ENCODE results near the gene TP63. TPM values are rescaled to one million over a fixed set of nuclear protein-coding genes. Genes with fewer than 3 reads are reported as not detected.

Gene TP63
- total RNA-seq, 1 donor from 2014 or later = under 0.01 TPM

DNA sequence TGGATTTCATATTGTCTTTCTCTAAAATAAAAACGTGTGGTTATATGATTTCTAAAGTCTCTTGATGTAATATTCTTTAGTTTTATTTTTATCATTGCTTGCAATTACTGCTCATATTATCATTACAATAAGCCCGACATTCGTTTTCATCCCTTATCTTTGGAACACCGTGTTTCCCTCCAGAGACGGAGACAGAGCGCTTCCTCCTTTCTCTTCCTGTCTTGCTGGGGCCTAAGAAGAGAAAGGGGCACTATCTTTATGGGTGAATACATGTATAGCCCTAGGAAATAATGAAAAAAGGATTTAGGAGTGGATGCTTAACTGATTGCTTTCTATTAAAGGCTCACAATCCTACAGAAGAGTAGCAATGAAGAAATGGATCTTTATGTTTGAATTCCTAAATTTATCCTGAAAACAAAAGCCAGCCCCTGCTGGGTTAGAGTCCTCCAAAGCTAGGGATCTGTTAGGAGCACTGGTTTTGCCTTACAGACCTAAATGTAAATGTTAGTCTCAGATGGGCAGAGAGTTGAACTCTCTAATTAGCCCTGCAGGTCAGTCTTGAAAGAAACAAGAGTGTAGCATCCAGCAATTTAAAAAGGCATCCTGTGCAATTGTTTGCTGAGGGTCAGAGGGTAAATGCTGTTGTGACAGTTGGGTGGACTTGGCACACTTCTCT lies 145.1 kb downstream of the TP63 start:
- DNase-seq (ENCODE audit: low read depth in 2 of 2) = peak in 1 of 2 donors; percentile 36

- no peak for DNase-seq (ENCODE audit: low read depth in 2 of 2)
These were observed 147.3 kb downstream of the TP63 start for GRCh38 chr3:189778340-189778950.

- DNase-seq (ENCODE audit: low read depth in 2 of 2) = no peak
These were observed 148.0 kb downstream of the TP63 start for GRCh38 chr3:189779166-189779565.

- DNase-seq (ENCODE audit: low read depth in 2 of 2) = no peak
These were observed 149.5 kb downstream of the TP63 start for GRCh38 chr3:189780546-189781270.

DNA sequence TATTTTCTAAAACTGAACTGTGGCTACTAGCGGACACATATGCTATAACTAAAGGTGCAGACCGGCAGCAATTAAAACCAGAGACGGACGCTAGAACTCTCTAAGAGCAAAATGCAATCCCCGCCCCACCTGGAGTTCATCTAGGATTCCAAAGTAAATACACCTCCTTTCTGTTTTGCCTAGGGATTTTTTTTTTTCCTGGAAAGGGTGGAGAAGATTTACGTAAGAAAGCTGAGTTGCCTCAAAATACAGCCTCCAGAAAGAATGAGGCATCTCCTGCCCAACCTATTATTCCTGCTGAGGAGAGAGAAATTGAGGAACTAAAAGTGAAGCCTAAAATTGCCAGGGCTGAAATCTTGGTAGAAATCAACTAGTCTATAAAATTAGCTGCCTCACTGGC lies 150.2 kb downstream of the TP63 start:
- no peak for DNase-seq (ENCODE audit: low read depth in 2 of 2)

DNA sequence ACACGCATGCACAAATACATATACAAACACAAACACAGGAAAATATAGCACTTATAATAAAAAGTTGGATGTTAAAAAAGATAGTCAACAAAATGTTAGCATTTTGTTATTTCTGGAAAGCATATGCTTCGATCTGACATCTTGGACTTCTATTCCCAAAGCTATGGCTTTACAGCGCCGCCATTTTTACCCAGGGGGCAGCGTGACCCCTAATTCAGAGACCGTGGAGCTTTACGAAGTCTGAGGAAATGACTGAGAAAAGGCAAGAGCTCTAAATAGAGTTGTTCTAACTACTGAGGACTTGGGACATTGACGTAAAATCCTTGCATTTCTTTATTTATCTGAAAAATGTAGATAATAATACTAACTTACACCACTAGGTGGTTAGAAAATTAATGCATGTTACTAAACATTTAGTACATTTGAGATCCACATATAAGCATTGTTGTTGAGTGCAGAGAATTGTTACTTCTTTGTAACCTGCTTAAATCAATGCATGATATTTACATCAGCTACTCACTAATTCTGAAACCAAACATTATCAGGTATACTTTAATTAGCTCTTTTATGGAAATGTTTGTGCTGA lies 155.4 kb downstream of the TP63 start:
- no peak for DNase-seq (ENCODE audit: low read depth in 2 of 2)

GRCh38 chr3:189787191-189787590 lies 156.0 kb downstream of the TP63 start:
- DNase-seq (ENCODE audit: low read depth in 2 of 2) = no peak

GRCh38 chr3:189787632-189788031 lies 156.4 kb downstream of the TP63 start:
- peak in 1 of 2 donors; percentile 64 for DNase-seq (ENCODE audit: low read depth in 2 of 2)

DNA sequence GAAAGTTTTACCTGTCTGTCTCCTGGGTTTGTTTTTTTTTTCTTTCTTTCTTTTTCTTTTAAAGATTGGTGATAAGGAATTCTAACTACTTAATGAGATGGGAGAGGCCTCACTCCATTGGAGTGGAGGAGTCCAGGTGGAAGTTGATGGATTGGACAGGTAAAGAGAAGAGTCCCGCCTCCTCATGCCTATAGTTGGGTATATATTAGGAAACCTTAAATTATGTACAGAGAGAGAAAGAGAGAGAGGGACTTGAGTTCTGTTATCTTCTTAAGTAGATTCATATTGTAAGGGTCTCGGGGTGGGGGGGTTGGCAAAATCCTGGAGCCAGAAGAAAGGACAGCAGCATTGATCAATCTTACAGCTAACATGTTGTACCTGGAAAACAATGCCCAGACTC lies 158.2 kb downstream of the TP63 start:
- no peak for DNase-seq (ENCODE audit: low read depth in 2 of 2)

- peak in 1 of 2 donors; percentile 59 for DNase-seq (ENCODE audit: low read depth in 2 of 2)
These were observed 159.5 kb downstream of the TP63 start for GRCh38 chr3:189790658-189791057.

GRCh38 chr3:189792046-189792929 lies 161.1 kb downstream of the TP63 start:
- DNase-seq (ENCODE audit: low read depth in 2 of 2) = peak in 1 of 2 donors; percentile 28

GRCh38 chr3:189794518-189794917 lies 163.3 kb downstream of the TP63 start:
- no peak for DNase-seq (ENCODE audit: low read depth in 2 of 2)

GRCh38 chr3:189797103-189797750 lies 166.0 kb downstream of the TP63 start:
- no peak for DNase-seq (ENCODE audit: low read depth in 2 of 2)

DNA sequence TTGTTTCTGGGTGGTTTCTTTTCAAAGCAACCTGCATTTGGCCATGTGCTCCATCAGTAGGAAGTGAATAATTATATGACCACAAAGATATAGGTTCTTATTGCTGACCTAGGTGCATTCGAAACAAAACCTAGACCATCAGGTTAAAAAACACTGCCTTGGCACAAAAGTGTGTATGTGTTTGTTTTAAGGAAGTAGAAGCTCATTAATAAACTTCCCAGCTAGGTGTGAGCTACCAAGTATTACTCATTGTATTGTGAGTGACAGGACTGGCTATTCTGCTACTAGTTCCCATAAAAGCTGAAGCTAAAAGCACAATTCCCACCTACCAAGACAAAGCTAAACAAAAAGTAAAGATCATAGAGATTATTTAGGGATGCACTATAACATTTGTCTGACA lies 168.2 kb downstream of the TP63 start:
- DNase-seq (ENCODE audit: low read depth in 2 of 2) = peak in 1 of 2 donors; percentile 30

- DNase-seq (ENCODE audit: low read depth in 2 of 2) = no peak
These were observed 169.2 kb downstream of the TP63 start for GRCh38 chr3:189800436-189800835.

- DNase-seq (ENCODE audit: low read depth in 2 of 2) = no peak
These were observed 172.1 kb downstream of the TP63 start for GRCh38 chr3:189803254-189803653.

GRCh38 chr3:189805375-189806067 lies 174.3 kb downstream of the TP63 start:
- no peak for DNase-seq (ENCODE audit: low read depth in 2 of 2)

DNA sequence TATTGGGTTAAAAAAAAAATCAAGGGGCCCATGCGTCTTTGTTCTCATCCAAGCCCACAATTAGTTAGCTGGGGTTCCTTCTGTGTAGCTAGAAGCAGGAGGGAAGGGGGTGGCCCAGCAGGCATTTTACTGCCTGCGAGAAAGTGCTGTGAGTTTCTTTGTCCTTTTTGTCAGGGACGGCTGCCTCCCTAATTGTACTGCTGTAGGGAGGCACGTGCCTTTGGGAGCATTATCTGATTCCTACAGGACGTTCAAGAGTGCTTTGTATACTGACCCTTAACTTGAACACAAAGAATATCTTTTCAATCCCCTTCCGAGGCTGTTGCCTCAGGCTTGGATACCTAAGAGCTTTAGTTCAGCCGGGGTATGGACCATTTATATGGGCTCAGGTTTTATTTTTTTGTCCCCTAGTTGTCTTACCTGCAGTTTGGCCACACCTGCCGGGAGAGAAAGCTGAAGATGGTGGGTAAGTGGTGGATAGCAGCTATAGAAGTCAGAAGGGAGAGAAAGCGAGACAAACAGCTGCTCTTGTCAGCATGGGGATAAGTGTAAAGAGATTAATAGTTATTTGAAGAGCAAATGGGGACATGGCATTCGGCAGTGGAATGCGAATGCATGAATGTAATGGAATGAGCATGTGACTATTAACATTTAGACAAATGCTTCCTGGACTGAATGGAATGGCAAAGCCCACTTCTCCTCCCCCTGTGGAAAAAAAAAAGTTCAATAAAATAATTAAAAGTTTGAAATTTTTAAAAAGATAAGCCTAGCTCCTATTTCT lies 175.2 kb downstream of the TP63 start:
- DNase-seq (ENCODE audit: low read depth in 2 of 2) = peak in 1 of 2 donors; percentile 9

DNA sequence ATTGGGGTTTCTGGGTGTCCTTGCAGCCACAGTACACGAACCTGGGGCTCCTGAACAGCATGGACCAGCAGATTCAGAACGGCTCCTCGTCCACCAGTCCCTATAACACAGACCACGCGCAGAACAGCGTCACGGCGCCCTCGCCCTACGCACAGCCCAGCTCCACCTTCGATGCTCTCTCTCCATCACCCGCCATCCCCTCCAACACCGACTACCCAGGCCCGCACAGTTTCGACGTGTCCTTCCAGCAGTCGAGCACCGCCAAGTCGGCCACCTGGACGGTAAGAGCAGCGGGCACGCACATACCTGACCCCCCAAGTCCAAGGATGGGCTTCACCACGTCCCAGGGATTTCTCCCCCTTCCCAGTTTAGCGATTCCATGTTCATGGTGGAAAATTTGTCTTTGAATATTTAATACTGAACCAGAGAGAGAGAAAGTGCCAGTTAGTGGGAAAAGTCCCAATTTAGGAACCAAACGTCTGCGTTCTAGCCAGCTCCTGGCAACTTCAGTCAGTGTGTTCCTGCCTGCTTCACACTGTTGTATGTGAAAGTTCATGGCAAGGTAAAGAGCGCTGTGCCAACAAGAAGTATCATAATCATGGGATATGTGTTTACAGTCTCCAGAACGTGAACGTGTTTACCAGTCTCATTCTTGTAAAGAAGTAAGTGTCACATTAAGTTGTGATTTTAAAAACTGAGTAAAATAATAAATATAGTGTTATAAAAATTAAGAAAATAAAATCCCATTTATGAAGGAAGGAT lies 177.2 kb downstream of the TP63 start:
- DNase-seq (ENCODE audit: low read depth in 2 of 2) = no peak

All from lung microvascular endothelial cell (primary cell).